Panc1 (cell line): Measurements from ENCODE around the gene SPATA18.

ENCODE experiments used
- POLR2AphosphoS5 ChIP-seq: IDR thresholded peaks from 2 replicates; pipeline ENCODE4 v1.6.1; 2012; ENCODE audit warnings: mild to moderate bottlenecking, low read depth, low read length, moderate library complexity
- TF ChIP-seq, protein P1 (sequence below): fragments of 450-650 bp; IDR thresholded peaks from 2 replicates; pipeline ENCODE4 v1.5.1; 2017; ENCODE audit warnings: mild to moderate bottlenecking
- TF ChIP-seq, protein P2 (sequence below), 2 experiments: IDR thresholded peaks; 2 replicates each; pipeline ENCODE4 v1.6.1; 2011 to 2012; ENCODE audit warnings: low read depth in 2 of 2, control low read depth in 1 of 2, low read length in 1 of 2, mild to moderate bottlenecking in 1 of 2, moderate library complexity in 1 of 2; ENCODE audit not compliant: insufficient read depth in 1 of 2

DNA sequence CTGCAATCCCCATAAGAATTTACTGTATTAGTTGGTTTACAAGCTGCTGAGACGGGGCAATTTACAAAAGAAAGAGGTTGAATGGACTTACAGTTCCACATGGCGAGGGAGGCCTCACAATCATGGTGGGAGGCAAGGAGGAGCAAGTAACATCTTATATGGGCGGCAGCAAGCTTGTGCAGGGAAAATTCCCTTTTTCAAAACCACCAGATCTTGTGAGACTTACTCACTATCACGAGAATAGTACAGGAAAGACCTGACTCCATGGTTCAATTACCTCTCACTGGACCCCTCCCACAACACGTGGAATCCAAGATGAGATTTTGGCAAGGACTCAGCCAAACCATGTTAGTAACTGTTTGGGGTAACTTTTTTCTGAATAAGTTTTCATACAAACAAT lies 1.8 kb upstream of the SPATA18 start:
- TF ChIP-seq, protein P1, sequence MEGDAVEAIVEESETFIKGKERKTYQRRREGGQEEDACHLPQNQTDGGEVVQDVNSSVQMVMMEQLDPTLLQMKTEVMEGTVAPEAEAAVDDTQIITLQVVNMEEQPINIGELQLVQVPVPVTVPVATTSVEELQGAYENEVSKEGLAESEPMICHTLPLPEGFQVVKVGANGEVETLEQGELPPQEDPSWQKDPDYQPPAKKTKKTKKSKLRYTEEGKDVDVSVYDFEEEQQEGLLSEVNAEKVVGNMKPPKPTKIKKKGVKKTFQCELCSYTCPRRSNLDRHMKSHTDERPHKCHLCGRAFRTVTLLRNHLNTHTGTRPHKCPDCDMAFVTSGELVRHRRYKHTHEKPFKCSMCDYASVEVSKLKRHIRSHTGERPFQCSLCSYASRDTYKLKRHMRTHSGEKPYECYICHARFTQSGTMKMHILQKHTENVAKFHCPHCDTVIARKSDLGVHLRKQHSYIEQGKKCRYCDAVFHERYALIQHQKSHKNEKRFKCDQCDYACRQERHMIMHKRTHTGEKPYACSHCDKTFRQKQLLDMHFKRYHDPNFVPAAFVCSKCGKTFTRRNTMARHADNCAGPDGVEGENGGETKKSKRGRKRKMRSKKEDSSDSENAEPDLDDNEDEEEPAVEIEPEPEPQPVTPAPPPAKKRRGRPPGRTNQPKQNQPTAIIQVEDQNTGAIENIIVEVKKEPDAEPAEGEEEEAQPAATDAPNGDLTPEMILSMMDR = no peak
- TF ChIP-seq, protein P2, sequence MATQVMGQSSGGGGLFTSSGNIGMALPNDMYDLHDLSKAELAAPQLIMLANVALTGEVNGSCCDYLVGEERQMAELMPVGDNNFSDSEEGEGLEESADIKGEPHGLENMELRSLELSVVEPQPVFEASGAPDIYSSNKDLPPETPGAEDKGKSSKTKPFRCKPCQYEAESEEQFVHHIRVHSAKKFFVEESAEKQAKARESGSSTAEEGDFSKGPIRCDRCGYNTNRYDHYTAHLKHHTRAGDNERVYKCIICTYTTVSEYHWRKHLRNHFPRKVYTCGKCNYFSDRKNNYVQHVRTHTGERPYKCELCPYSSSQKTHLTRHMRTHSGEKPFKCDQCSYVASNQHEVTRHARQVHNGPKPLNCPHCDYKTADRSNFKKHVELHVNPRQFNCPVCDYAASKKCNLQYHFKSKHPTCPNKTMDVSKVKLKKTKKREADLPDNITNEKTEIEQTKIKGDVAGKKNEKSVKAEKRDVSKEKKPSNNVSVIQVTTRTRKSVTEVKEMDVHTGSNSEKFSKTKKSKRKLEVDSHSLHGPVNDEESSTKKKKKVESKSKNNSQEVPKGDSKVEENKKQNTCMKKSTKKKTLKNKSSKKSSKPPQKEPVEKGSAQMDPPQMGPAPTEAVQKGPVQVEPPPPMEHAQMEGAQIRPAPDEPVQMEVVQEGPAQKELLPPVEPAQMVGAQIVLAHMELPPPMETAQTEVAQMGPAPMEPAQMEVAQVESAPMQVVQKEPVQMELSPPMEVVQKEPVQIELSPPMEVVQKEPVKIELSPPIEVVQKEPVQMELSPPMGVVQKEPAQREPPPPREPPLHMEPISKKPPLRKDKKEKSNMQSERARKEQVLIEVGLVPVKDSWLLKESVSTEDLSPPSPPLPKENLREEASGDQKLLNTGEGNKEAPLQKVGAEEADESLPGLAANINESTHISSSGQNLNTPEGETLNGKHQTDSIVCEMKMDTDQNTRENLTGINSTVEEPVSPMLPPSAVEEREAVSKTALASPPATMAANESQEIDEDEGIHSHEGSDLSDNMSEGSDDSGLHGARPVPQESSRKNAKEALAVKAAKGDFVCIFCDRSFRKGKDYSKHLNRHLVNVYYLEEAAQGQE (IDR thresholded peaks at IDR 0.05; ENCODE audit: insufficient read depth in 1 of 2, low read depth in 2 of 2, low read length in 1 of 2) = no peak
- TF ChIP-seq POLR2AphosphoS5 = no peak
